HEK293 (cell line): ENCODE measurements around the gene TMEM131L.
A peak's percentile ranks its signal among the peaks of the same experiment; 100 is the strongest.

Experiments
- CTCF ChIA-PET: fragments of 350-600 bp; formaldehyde crosslinking; extraction: SDS; loops from one replicate; lab custom pipeline; 2021; ENCODE audit warnings: antibody characterized with exemption; lab: Yijun Ruan, JAX
- POLR2A ChIA-PET: fragments of 300-600 bp; formaldehyde crosslinking; extraction: SDS; loops from one replicate; lab custom pipeline; 2020; ENCODE audit warnings: antibody characterized with exemption, inconsistent platforms; lab: Yijun Ruan, JAX
- H3K27ac ChIP-seq: fragments of 200-500 bp; sonication (Bioruptor generic); 2 replicates; pipeline ENCODE4 v1.5.1; 2014; ENCODE audit warnings: low read depth, low read length, control low read depth, inconsistent platforms; ENCODE audit errors: extremely low read depth
- H3K36me3 ChIP-seq, 2 experiments: fragments of 200-500 bp in 1 of 2; sonication (Bioruptor generic) in 1 of 2; 1 replicate in 1 of 2; 2 replicates in 1 of 2; pipeline ENCODE4 v1.5.1; 2014 to 2017; ENCODE audit warnings: inconsistent platforms in 2 of 2, low read length in 2 of 2; ENCODE audit not compliant: control insufficient read depth in 2 of 2, insufficient read depth in 1 of 2
- H3K4me1 ChIP-seq: fragments of 200-500 bp; sonication (Bioruptor generic); 2 replicates; pipeline ENCODE4 v1.5.1; 2014; ENCODE audit warnings: mild to moderate bottlenecking, low read length, inconsistent platforms; ENCODE audit not compliant: control insufficient read depth, insufficient read depth
- H3K4me3 ChIP-seq: 2 replicates; pipeline ENCODE4 v1.5.1; 2011; ENCODE audit warnings: low read depth, mild to moderate bottlenecking, control low read depth, low read length, moderate library complexity
- H3K9me3 ChIP-seq: fragments of 200-500 bp; sonication (Bioruptor generic); 2 replicates; pipeline ENCODE4 v1.5.1; 2014; ENCODE audit warnings: low read depth, low read length, inconsistent platforms; ENCODE audit not compliant: control insufficient read depth, insufficient read depth
- BCL11A ChIP-seq: fragments of 450-650 bp; formaldehyde crosslinking; IDR thresholded peaks from 2 replicates; pipeline ENCODE4 v1.5.1; 2016; ENCODE audit warnings: low read depth, missing biosample characterization, missing genetic modification characterization
- GLIS2 ChIP-seq: fragments of 450-650 bp; formaldehyde crosslinking; IDR thresholded peaks from 2 replicates; pipeline ENCODE4 v1.5.1; 2016; ENCODE audit warnings: missing biosample characterization, missing genetic modification characterization
- HOXC10 ChIP-seq: sonication (generic); formaldehyde crosslinking; IDR thresholded peaks from 2 replicates; pipeline ENCODE4 v1.8.1; 2023; ENCODE audit warnings: mild to moderate bottlenecking, missing genetic modification reagents
- MEIS1 ChIP-seq: sonication (generic); formaldehyde crosslinking; IDR thresholded peaks from 2 replicates; pipeline ENCODE4 v1.8.1; 2022; ENCODE audit warnings: missing genetic modification reagents, mild to moderate bottlenecking, borderline replicate concordance
- PRDM10 ChIP-seq: fragments of 450-650 bp; formaldehyde crosslinking; IDR thresholded peaks from 2 replicates; pipeline ENCODE4 v1.5.1; 2016; ENCODE audit warnings: missing biosample characterization, missing genetic modification characterization
- PRDM6 ChIP-seq: fragments of 450-650 bp; formaldehyde crosslinking; IDR thresholded peaks from 2 replicates; pipeline ENCODE4 v1.5.1; 2017; ENCODE audit warnings: missing biosample characterization, missing genetic modification characterization
- REPIN1 ChIP-seq: fragments of 450-650 bp; formaldehyde crosslinking; IDR thresholded peaks from 2 replicates; pipeline ENCODE4 v1.5.1; 2017; ENCODE audit warnings: missing biosample characterization, missing genetic modification characterization, low read depth
- ZNF10 ChIP-seq: fragments of 450-650 bp; formaldehyde crosslinking; IDR thresholded peaks from 2 replicates; pipeline ENCODE4 v1.5.1; 2017; ENCODE audit warnings: missing biosample characterization, missing genetic modification characterization
- ZNF146 ChIP-seq: fragments of 450-650 bp; formaldehyde crosslinking; IDR thresholded peaks from 2 replicates; pipeline ENCODE4 v1.5.1; 2016; ENCODE audit warnings: missing biosample characterization, missing genetic modification characterization
- ZNF16 ChIP-seq: fragments of 450-650 bp; formaldehyde crosslinking; IDR thresholded peaks from 2 replicates; pipeline ENCODE4 v1.5.1; 2016; ENCODE audit warnings: low read depth, missing biosample characterization, missing genetic modification characterization
- ZNF175 ChIP-seq: fragments of 450-650 bp; formaldehyde crosslinking; IDR thresholded peaks from 2 replicates; pipeline ENCODE4 v1.5.1; 2016; ENCODE audit warnings: missing biosample characterization, missing genetic modification characterization
- ZNF2 ChIP-seq: fragments of 450-650 bp; formaldehyde crosslinking; IDR thresholded peaks from 2 replicates; pipeline ENCODE4 v1.5.1; 2016; ENCODE audit warnings: missing biosample characterization, missing genetic modification characterization
- ZNF202 ChIP-seq: fragments of 450-650 bp; formaldehyde crosslinking; IDR thresholded peaks from 2 replicates; pipeline ENCODE4 v1.5.1; 2016; ENCODE audit warnings: missing biosample characterization, missing genetic modification characterization, borderline replicate concordance
- ZNF211 ChIP-seq: fragments of 450-650 bp; formaldehyde crosslinking; IDR thresholded peaks from 2 replicates; pipeline ENCODE4 v1.5.1; 2016; ENCODE audit warnings: low read depth, missing biosample characterization, missing genetic modification characterization
- ZNF239 ChIP-seq: fragments of 450-650 bp; formaldehyde crosslinking; IDR thresholded peaks from 2 replicates; pipeline ENCODE4 v1.5.1; 2016; ENCODE audit warnings: missing biosample characterization, missing genetic modification characterization
- ZNF488 ChIP-seq: fragments of 450-650 bp; formaldehyde crosslinking; IDR thresholded peaks from 2 replicates; pipeline ENCODE4 v1.5.1; 2016; ENCODE audit warnings: missing biosample characterization, missing genetic modification characterization
- ZNF629 ChIP-seq: fragments of 450-650 bp; formaldehyde crosslinking; IDR thresholded peaks from 2 replicates; pipeline ENCODE4 v1.5.1; 2017; ENCODE audit warnings: missing biosample characterization, missing genetic modification characterization
- ZNF645 ChIP-seq: fragments of 450-650 bp; formaldehyde crosslinking; IDR thresholded peaks from 2 replicates; pipeline ENCODE4; 2016; ENCODE audit warnings: missing biosample characterization, missing genetic modification characterization
- ZNF654 ChIP-seq: fragments of 450-650 bp; formaldehyde crosslinking; IDR thresholded peaks from 2 replicates; pipeline ENCODE4 v1.5.1; 2016; ENCODE audit warnings: low read depth, missing biosample characterization, missing genetic modification characterization
- ZNF658 ChIP-seq: fragments of 450-650 bp; formaldehyde crosslinking; IDR thresholded peaks from 2 replicates; pipeline ENCODE4; 2016; ENCODE audit warnings: missing biosample characterization, missing genetic modification characterization
- ZNF664 ChIP-seq: fragments of 450-650 bp; formaldehyde crosslinking; IDR thresholded peaks from 2 replicates; pipeline ENCODE4 v1.5.1; 2016; ENCODE audit warnings: missing biosample characterization, missing genetic modification characterization
- ZNF701 ChIP-seq: fragments of 450-650 bp; formaldehyde crosslinking; IDR thresholded peaks from 2 replicates; pipeline ENCODE4 v1.5.1; 2016; ENCODE audit warnings: missing biosample characterization, missing genetic modification characterization
- ZNF791 ChIP-seq: fragments of 450-650 bp; formaldehyde crosslinking; IDR thresholded peaks from 2 replicates; pipeline ENCODE4 v1.5.1; 2016; ENCODE audit warnings: missing biosample characterization, missing genetic modification characterization
- ZSCAN23 ChIP-seq: fragments of 450-650 bp; formaldehyde crosslinking; IDR thresholded peaks from 2 replicates; pipeline ENCODE4 v1.5.1; 2016; ENCODE audit warnings: missing biosample characterization, missing genetic modification characterization
- ZXDB ChIP-seq: fragments of 450-650 bp; formaldehyde crosslinking; IDR thresholded peaks from 2 replicates; pipeline ENCODE4 v1.5.1; 2016; ENCODE audit warnings: missing biosample characterization, missing genetic modification characterization
- TF ChIP-seq, protein P1 (sequence below): fragments of 450-650 bp; formaldehyde crosslinking; IDR thresholded peaks from 2 replicates; pipeline ENCODE4 v1.5.1; 2016; ENCODE audit warnings: missing biosample characterization, missing genetic modification characterization, low read depth
- TF ChIP-seq, protein P2 (sequence below): fragments of 450-650 bp; formaldehyde crosslinking; IDR thresholded peaks from 2 replicates; pipeline ENCODE4 v1.5.1; 2016; ENCODE audit warnings: missing biosample characterization, missing genetic modification characterization

The TMEM131L gene

GRCh38 chr4:153649572-153649991 is 183.4 kb downstream of the TMEM131L start:
- Histone ChIP-seq H3K4me3 (no peak overlapping the region), H3K9me3 (no peaks in the 10 kb centered on the region), H3K27ac (no peak overlapping the region), H3K36me3 (no peaks in the 10 kb centered on the region), H3K4me1 (no peaks in the 10 kb centered on the region)
- POLR2A ChIA-PET, result no interaction called here
- TF ChIP-seq, protein P1, sequence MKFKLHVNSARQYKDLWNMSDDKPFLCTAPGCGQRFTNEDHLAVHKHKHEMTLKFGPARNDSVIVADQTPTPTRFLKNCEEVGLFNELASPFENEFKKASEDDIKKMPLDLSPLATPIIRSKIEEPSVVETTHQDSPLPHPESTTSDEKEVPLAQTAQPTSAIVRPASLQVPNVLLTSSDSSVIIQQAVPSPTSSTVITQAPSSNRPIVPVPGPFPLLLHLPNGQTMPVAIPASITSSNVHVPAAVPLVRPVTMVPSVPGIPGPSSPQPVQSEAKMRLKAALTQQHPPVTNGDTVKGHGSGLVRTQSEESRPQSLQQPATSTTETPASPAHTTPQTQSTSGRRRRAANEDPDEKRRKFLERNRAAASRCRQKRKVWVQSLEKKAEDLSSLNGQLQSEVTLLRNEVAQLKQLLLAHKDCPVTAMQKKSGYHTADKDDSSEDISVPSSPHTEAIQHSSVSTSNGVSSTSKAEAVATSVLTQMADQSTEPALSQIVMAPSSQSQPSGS, result peak; percentile 23; the same call in 1 of the 2 replicates
- TF ChIP-seq PRDM10 (tag by site-specific recombination), result no peak
- no peak for TF ChIP-seq PRDM6 (tag by site-specific recombination)
- no peak for TF ChIP-seq ZNF791 (tag by site-specific recombination)
- peak; percentile 42 for TF ChIP-seq ZNF654 (tag by site-specific recombination)
- TF ChIP-seq ZSCAN23 (tag by site-specific recombination), result no peak
- peak; percentile 36; the same call in 1 of the 2 replicates for TF ChIP-seq ZNF629
- TF ChIP-seq MEIS1 (CRISPR knock-in tag), result no peak
- no peak for TF ChIP-seq REPIN1
- TF ChIP-seq BCL11A (tag by site-specific recombination), result no peak
- CTCF ChIA-PET, result interaction anchor here (0.6 to 1.5 kb wide), 10 partner anchors 8 to 1287 kb away, joined by 3 to 9 read pairs (median 4); partner anchors contain the start of gene MND1

GRCh38 chr4:153651116-153651515 is 185.0 kb downstream of the TMEM131L start:
- Histone ChIP-seq H3K27ac (no peak overlapping the region), H3K36me3 (no peaks in the 10 kb centered on the region), H3K4me1 (no peaks in the 10 kb centered on the region), H3K4me3 (no peak overlapping the region), H3K9me3 (no peaks in the 10 kb centered on the region)
- CTCF ChIA-PET, result interaction anchor here (1.1 to 1.5 kb wide), 2 partner anchors 23 to 100 kb away, joined by 4 read pairs; no protein-coding TSS in a partner anchor
- POLR2A ChIA-PET, result no interaction called here
- TF ChIP-seq ZNF488 (tag by site-specific recombination) (no peak), ZNF2 (tag by site-specific recombination) (no peak), ZNF239 (no peak), ZNF645 (tag by site-specific recombination) (no peak), ZNF658 (tag by site-specific recombination) (no peak), ZNF211 (tag by site-specific recombination) (no peak), ZNF10 (tag by site-specific recombination) (no peak), ZNF664 (tag by site-specific recombination) (no peak), ZNF175 (tag by site-specific recombination) (no peak), ZNF146 (tag by site-specific recombination) (no peak), ZNF202 (no peak), GLIS2 (no peak), ZNF16 (tag by site-specific recombination) (no peak), HOXC10 (no peak), ZNF701 (tag by site-specific recombination) (no peak), ZXDB (tag by site-specific recombination) (no peak)
- TF ChIP-seq, protein P2, sequence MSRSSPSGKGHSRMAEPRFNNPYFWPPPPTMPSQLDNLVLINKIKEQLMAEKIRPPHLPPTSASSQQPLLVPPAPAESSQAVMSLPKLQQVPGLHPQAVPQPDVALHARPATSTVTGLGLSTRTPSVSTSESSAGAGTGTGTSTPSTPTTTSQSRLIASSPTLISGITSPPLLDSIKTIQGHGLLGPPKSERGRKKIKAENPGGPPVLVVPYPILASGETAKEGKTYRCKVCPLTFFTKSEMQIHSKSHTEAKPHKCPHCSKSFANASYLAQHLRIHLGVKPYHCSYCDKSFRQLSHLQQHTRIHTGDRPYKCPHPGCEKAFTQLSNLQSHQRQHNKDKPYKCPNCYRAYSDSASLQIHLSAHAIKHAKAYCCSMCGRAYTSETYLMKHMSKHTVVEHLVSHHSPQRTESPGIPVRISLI (tag by site-specific recombination), result no peak
